CD4-positive, alpha-beta T cell treated with Interleukin-17A for 4 hours (primary cell): ENCODE results near the gene PLPP2.

ENCODE experiments used
- DNase-seq: peaks from one replicate; pipeline ENCODE4 v3.0.0-alpha.2; 2020; ENCODE audit warnings: mixed read lengths

The PLPP2 gene

DNA sequence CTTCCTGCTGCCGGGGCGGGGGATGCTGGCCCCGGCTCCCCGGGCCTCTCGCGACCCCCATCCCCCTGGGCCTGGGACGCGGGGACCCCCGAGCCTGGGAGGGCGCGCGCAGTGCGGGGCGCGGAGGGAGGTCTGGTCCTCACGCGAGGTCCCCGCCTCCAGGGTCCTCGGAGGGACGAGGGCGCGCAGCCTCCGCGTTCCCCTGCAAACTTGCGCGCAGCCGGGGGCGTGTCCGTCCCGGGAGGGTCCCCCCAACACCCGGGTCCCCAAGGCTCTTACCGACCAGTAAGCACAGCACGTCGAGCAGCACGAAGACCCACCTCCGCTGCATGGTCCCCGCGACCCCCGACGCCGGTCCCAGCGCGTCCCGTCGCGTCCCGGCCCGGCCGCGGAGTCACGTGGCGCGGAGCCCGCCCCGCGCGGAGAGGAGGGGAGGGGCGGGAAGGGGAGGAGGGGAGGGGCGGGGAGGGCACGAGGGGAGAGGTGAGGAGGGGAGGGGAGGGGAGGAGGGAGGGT lies at the start of gene PLPP2:
PLPP2 (minus strand) TSS at position 398 of the 516 bp plus-strand sequence; CDS start at position 331, 67 bp downstream.
- DNase-seq, result no peak

GRCh38 chr19:340620-341385 lies 49.6 kb upstream of the PLPP2 start:
- DNase-seq, result no peak

DNA sequence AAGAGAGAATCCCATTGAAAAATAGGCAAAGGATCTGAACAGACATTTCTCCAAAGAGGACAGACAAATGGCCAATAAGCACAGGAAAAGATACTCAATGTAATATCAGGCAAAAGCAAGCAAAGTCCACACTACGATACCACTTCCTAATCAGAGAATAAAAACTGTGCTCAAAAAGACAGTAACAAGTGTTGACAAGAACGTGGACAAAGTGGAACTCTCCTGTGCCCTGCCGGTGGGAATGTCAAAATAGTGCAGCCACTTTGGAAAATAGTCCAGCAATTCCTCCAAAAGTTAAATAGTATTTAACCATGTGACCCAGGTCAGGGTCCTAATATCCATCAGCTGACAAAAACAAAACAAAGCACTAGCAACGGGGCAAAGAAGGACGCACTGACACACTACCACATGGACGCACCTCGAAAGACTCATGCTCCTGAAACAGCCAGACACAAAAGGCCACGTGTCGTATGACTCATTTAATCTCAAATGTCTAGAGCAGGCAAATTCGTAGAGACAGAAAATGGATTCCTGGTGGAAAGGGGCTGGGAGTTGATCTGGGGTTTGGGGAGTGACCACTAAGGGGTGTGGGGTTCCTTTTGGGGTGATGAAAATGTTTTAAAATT lies 48.2 kb upstream of the PLPP2 start:
- no peak for DNase-seq

- DNase-seq, result no peak
Observed at GRCh38 chr19:338421-338820, 47.2 kb upstream of the PLPP2 start.

GRCh38 chr19:336067-336614 lies 44.9 kb upstream of the PLPP2 start:
- DNase-seq, result no peak

DNA sequence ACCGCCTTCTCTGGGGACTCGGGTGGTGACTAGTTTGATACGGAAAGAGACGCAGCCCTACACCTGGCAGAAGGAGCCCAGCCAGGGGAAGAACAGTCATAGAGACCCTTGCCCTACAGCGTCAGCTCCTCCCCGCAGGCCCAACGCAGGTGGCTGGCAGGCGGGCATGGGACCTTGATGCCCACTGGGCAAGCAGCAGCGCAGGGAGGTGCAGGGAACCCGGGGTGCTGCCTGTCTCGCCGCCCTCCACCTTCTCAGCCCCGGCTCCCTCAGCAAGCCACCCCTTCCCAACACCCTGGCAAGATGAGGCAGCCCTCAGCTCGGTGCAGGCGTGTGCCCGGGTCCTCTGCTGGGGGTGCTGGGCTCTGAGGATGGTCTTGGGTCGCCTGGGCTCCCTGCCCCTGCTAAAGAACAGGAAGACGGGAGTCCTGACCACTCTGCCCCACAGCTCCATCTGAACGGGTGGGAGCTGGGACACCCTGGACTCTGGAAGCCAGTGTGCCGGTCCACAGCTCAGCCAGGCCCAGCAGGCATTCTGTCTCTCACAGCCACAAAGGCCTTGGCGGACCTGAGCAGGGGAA lies 44.4 kb upstream of the PLPP2 start:
- DNase-seq, result no peak

DNA sequence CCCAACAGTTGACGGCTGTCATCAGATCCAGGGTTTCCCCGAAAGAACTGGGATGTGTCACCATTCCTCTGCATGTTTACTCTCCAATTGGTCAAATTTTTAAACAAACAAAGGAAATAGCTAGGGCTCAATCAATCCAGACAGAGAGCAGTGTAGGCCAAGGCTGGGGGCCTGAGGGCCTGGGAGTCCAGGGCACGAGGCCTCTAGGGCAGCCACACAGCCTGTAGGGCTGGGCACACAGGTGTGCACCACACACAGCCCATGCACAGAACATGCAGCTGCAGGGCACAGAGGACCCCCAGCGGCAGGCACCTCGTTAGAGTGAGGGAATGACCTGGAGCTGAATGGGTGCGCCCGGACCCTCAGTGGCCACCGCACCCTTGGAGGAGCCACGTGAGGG lies 43.9 kb upstream of the PLPP2 start:
- no peak for DNase-seq

GRCh38 chr19:334296-335071 lies 43.3 kb upstream of the PLPP2 start:
- DNase-seq, result no peak

GRCh38 chr19:330503-330902 lies 39.3 kb upstream of the PLPP2 start:
- no peak for DNase-seq

DNA sequence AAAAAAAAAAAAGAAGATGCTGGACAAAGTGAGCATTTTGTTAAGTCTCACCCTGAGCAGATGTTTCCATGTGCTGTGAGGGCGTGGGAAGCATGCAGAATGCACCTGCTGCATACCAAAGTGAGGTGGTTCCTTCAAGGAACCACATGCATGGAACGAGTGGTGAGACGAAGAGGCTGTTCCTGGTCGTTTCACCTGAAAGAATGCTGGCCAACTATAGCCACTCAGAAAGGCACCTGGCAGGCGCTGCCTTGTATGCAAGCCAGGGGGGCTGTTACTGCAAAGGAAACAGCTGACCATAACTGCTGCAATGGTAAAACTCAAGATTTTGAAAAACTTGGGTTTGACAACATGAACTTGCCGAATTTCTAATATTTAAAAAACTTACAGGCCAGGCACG lies 38.7 kb upstream of the PLPP2 start:
- no peak for DNase-seq

GRCh38 chr19:328025-328505 lies 36.9 kb upstream of the PLPP2 start:
- no peak for DNase-seq

- DNase-seq, result no peak
Observed at GRCh38 chr19:327291-328024, 36.3 kb upstream of the PLPP2 start.

- no peak for DNase-seq
Observed at GRCh38 chr19:326871-327270, 35.7 kb upstream of the PLPP2 start.

DNA sequence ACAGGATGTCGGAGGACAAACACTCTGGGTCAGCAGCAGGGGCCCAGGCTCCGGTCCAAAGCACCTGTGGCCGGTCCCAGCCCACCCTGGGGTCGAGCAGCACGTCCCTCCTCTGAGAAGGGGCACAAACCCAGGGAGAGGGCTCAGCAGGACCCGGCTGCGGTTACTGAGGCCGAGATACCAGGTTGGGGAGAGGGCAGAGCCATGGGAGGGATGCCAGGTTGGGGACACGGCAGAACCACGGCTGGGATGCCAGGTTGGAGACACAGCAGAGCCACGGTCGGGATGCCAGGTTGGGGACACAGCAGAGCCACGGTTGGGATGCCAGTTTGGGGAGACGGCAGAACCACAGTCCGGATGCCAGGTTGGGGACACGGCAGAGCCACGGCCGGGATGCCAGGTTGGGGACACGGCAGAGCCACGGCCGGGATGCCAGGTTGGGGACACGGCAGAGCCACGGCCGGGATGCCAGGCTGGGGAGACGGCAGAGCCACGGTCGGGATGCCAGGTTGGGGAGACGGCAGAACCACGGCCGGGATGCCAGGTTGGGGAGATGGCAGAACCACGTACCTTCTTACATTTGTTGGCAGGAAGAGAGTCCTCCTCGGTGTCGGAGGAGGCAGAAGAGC lies 34.8 kb upstream of the PLPP2 start:
- no peak for DNase-seq

GRCh38 chr19:325173-325936 lies 34.2 kb upstream of the PLPP2 start:
- DNase-seq, result no peak

- no peak for DNase-seq
Observed at GRCh38 chr19:324716-325115, 33.5 kb upstream of the PLPP2 start.

DNA sequence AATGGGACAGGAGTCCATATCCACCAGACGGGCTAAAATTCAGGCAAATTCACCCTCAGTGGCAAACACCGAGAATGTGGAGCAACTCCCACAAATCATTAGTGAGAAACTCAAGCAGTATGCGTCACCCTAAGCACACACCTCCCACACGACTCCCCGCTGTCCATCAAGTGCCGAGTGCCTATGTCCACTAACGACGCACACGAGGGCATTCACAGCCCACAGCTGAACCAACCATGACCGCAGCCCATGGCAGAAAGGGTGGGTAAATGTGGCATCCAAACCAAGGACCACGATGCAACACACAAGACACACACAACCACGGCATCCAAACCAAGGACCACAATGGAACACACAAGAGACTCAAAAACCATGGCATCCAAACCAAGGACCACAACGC lies 31.4 kb upstream of the PLPP2 start:
- no peak for DNase-seq

- DNase-seq, result no peak
Observed at GRCh38 chr19:318509-318774, 27.2 kb upstream of the PLPP2 start.

- DNase-seq, result no peak
Observed at GRCh38 chr19:317710-318508, 26.7 kb upstream of the PLPP2 start.

DNA sequence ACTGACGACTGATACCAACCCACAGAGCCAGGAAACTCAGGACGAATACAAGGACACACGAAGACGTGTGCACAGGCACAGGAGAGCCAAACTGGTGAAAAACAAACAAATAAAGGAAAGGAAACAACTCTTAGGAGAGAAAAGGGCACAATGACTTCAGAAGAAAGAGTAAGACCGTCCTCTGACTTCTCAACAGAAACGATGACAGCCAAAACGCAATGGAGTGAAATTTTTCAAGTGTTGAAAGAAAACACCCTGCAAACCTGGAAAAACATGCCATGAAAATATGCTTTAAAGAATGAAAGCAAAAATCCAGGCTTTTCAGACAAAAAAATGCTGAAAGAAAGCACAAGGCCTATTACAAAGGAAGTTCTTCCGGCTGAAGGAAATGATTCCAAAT lies 24.6 kb upstream of the PLPP2 start:
- no peak for DNase-seq
